NB4 (cell line): ENCODE measurements around the gene FBXL13.
"Not testable (repeated sequence)": the region's sequence is repeated elsewhere in the genome, so short reads cannot be mapped to it uniquely, and the experiment has no call there.

ENCODE experiments used
- DNase-seq: peaks from one replicate; pipeline ENCODE4 v3.0.0; 2010; ENCODE audit warnings: low read depth
- H3K4me3 ChIP-seq: one replicate; pipeline ENCODE4 v1.5.1; 2011; ENCODE audit warnings: mild to moderate bottlenecking, low read depth, low read length, moderate library complexity
- CTCF ChIP-seq: IDR thresholded peaks from one replicate; pipeline ENCODE4 v1.5.1; 2012; ENCODE audit warnings: low read depth, low read length
- MAX ChIP-seq: IDR thresholded peaks from 2 replicates; pipeline ENCODE4 v1.6.1; 2011; ENCODE audit warnings: low read depth, low read length
- MYC ChIP-seq: IDR thresholded peaks from 2 replicates; pipeline ENCODE4 v1.6.1; 2011; ENCODE audit warnings: low read depth, low read length
- POLR2A ChIP-seq: IDR thresholded peaks from 2 replicates; pipeline ENCODE4 v1.6.1; 2011; ENCODE audit warnings: mild to moderate bottlenecking; ENCODE audit not compliant: insufficient read length; ENCODE audit errors: extremely low read depth

Gene FBXL13

GRCh38 chr7:103083210-103083609 is 8.6 kb upstream of the FBXL13 start:
- TF ChIP-seq MYC: no peak
- TF ChIP-seq CTCF: no peak
- no peak for TF ChIP-seq MAX
- no peak for TF ChIP-seq POLR2A
- DNase-seq: no peak
- H3K4me3 ChIP-seq: no peak overlapping the region

- DNase-seq: no peak
- TF ChIP-seq CTCF: no peak
- no peak for TF ChIP-seq POLR2A
- no peak overlapping the region for H3K4me3 ChIP-seq
These were observed 7.9 kb upstream of the FBXL13 start for GRCh38 chr7:103082497-103082896.

GRCh38 chr7:103080923-103081322 is 6.3 kb upstream of the FBXL13 start:
- no peak overlapping the region for H3K4me3 ChIP-seq
- DNase-seq: no peak
- TF ChIP-seq MYC (no peak), POLR2A (no peak), CTCF (no peak), MAX (no peak)

GRCh38 chr7:103079836-103080235 is 5.2 kb upstream of the FBXL13 start:
- no peak overlapping the region for H3K4me3 ChIP-seq
- TF ChIP-seq MAX: no peak
- DNase-seq: no peak

- H3K4me3 ChIP-seq: not testable (repeated sequence)
- peak; percentile 33 for DNase-seq
These were observed 3.6 kb upstream of the FBXL13 start for GRCh38 chr7:103078226-103078625.

- no peak overlapping the region for H3K4me3 ChIP-seq
- TF ChIP-seq MYC: no peak
- TF ChIP-seq CTCF: no peak
- no peak for TF ChIP-seq POLR2A
- TF ChIP-seq MAX: no peak
- DNase-seq: no peak
These were observed 2.7 kb upstream of the FBXL13 start for GRCh38 chr7:103077318-103077717.

GRCh38 chr7:103076764-103077163 is 2.2 kb upstream of the FBXL13 start:
- DNase-seq: peak; percentile 58
- H3K4me3 ChIP-seq: no peak overlapping the region
- TF ChIP-seq CTCF: no peak
- TF ChIP-seq MYC: no peak
- no peak for TF ChIP-seq POLR2A
